Epithelial cell of esophagus (primary cell): ENCODE results near the gene MARCHF9.

Source experiments
- DNase-seq: peaks from one replicate; pipeline ENCODE4 v3.0.0; 2010; ENCODE audit warnings: low read depth
- H3K4me3 ChIP-seq: 2 replicates; pipeline ENCODE4 v1.5.1; 2011; ENCODE audit warnings: mild to moderate bottlenecking, low read length, control low read depth
- CTCF ChIP-seq: IDR thresholded peaks from 2 replicates; pipeline ENCODE4 v1.5.1; 2011; ENCODE audit warnings: low read depth, mild to moderate bottlenecking, low read length, control low read depth, inconsistent platforms; ENCODE audit not compliant: insufficient read depth; ENCODE audit errors: missing control alignments

The MARCHF9 gene

GRCh38 chr12:57731411-57732080 lies 23.4 kb upstream of the MARCHF9 start:
- no peak for TF ChIP-seq CTCF
- H3K4me3 ChIP-seq: no peak overlapping the region
- no peak for DNase-seq

DNA sequence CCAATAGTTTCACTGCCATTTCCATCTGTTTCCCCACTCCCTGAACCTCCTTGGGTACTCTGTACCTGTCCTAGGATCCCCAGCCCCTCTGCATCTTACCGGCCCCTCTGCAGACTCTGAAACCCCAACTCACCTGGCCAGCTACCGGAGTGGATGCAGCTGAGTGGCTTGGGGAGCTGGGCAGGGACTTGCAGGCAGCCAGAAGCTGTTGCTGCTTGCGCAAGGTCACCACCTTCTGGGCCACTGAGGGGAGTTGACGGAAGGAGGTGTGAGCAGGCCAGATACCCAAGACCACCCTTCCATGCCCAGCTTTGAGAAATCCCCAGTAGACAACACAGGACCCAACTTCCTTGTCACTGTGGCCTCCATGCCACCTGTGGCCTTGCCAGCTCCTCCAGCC lies 22.6 kb upstream of the MARCHF9 start:
- H3K4me3 ChIP-seq: no peak overlapping the region
- TF ChIP-seq CTCF: no peak
- no peak for DNase-seq

GRCh38 chr12:57732726-57733593 lies 21.9 kb upstream of the MARCHF9 start:
- no peak for TF ChIP-seq CTCF
- no peak overlapping the region for H3K4me3 ChIP-seq
- DNase-seq: no peak

- TF ChIP-seq CTCF: no peak
Observed at GRCh38 chr12:57733928-57734327, 21.0 kb upstream of the MARCHF9 start.

DNA sequence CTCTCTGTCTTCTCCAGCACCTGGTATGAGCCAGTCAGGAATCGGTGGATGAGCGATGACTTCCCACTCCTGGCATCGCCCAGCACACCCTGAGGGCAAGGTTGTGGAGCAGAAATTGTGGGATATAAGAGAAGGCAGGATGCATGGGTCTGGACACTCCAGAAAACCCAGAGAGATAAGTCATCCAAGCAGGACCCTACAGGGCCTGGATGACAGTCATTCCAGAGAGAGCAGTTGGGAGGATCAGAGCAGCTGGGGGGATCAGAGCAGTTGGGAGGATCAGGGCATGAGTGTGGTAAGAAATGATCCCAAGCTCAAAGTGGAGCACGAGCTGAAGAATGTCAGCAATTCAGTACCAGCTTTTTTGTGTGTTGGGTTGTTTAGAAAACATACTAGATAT lies 20.3 kb upstream of the MARCHF9 start:
- H3K4me3 ChIP-seq: no peak overlapping the region
- TF ChIP-seq CTCF: no peak
- peak; percentile 32 for DNase-seq

More at GRCh38 chr12:57733928-57734327, 21.0 kb upstream of the MARCHF9 start:
- no peak overlapping the region for H3K4me3 ChIP-seq
- no peak for DNase-seq

GRCh38 chr12:57735198-57735855 lies 19.6 kb upstream of the MARCHF9 start:
- no peak for DNase-seq
- no peak for TF ChIP-seq CTCF
- H3K4me3 ChIP-seq: no peak overlapping the region
